Stomach (tissue), 9 donors: ENCODE data around the gene IFITM10. TPM values are rescaled to one million over a fixed set of nuclear protein-coding genes. Genes with fewer than 3 reads are reported as not detected.

ENCODE experiments used
- DNase-seq, 2 donors: peaks; one replicate each; pipeline versions ENCODE4 v3.0.0 to v3.0.0-alpha.2; 2013 to 2019
- H3K27ac ChIP-seq, 5 donors: fragments of 200-600 bp in 4 of 5; sonication (generic) in 4 of 5; one replicate each; pipeline ENCODE4 v1.5.1; 2013 to 2019; ENCODE audit warnings: mild to moderate bottlenecking in 1 of 5, moderate library complexity in 1 of 5
- H3K27me3 ChIP-seq, 3 donors: fragments of 200-600 bp; sonication (generic); one replicate each; pipeline ENCODE4 v1.5.1; 2017 to 2019; ENCODE audit warnings: mixed run types in 1 of 3
- H3K36me3 ChIP-seq, 4 donors: fragments of 200-600 bp; sonication (generic); 1 replicate in 3 of 4; 2 replicates in 1 of 4; pipeline ENCODE4 v1.5.1; 2016 to 2019
- H3K4me1 ChIP-seq, 4 donors: fragments of 200-600 bp; sonication (generic); one replicate each; pipeline ENCODE4 v1.5.1; 2016 to 2019
- H3K4me3 ChIP-seq, 4 donors: fragments of 200-600 bp; sonication (generic) in 3 of 4; one replicate each; pipeline ENCODE4 v1.5.1; 2016 to 2019; ENCODE audit warnings: mild to moderate bottlenecking in 1 of 4
- H3K9me3 ChIP-seq, 4 donors: fragments of 200-600 bp; sonication (generic); one replicate each; pipeline ENCODE4 v1.5.1; 2016 to 2019
- CTCF ChIP-seq, 7 experiments: fragments of 450-650 bp in 4 of 7; fragments of 200-600 bp in 3 of 7; sonication (generic) in 3 of 7; IDR thresholded peaks; one replicate each; pipeline ENCODE4 v1.5.1; 2016 to 2019; ENCODE audit warnings: antibody characterized with exemption in 7 of 7, control low read depth in 2 of 7, mild to moderate bottlenecking in 1 of 7
- EP300 ChIP-seq: sonication (generic); formaldehyde crosslinking; IDR thresholded peaks from one replicate; pipeline ENCODE4 v1.6.1; 2017; ENCODE audit warnings: antibody characterized with exemption
- POLR2A ChIP-seq, 4 donors: fragments of 450-650 bp; IDR thresholded peaks; one replicate each; pipeline ENCODE4 v1.6.1; 2016; ENCODE audit warnings: antibody characterized with exemption in 4 of 4, control low read depth in 2 of 4, mild to moderate bottlenecking in 1 of 4, moderate library complexity in 1 of 4
- POLR2AphosphoS5 ChIP-seq, 3 donors: sonication (generic); formaldehyde crosslinking; IDR thresholded peaks; one replicate each; pipeline ENCODE4 v1.6.1; 2016; ENCODE audit warnings: antibody characterized with exemption in 3 of 3
- WGBS, 5 donors: extraction: QIAGEN DNeasy Blood & Tissue Kit in 3 of 5; methylation state at CpG; one replicate each; pipeline versions ENCODE4 v1.1.5 to v1.1.7; 2013 to 2018; 5-methylcytosine and 5-hydroxymethylcytosine counted together
- intact Hi-C: fragments of 100-400 bp; cut with DNase I; formaldehyde crosslinking; loops from one replicate; pipeline ENCODE4 v1.15.1; 2023; ENCODE audit warnings: low total_unique reads
- polyA plus RNA-seq, 3 donors: library from polyadenylated mRNA; stranded (reverse); fragments of 200-250 nt; gene quantifications; one replicate each; pipeline ENCODE4 v1.2.3, GENCODE V29; 2013
- total RNA-seq, 5 donors: library from RNA; depleted of rRNA; stranded (reverse); fragments of >200 nt; gene quantifications; one replicate each; pipeline versions ENCODE4 v1.1.0 to v1.2.3, GENCODE V29; 2014 to 2016
- donor health status: healthy with polysubstance abuse.
- donor health status: Bipolar disorder and iron deficiency.
- donor health status: healthy.

Gene IFITM10
- total and polyA plus RNA-seq, 8 donors: 0.19 to 1.1 (median 0.84) TPM; not detected in 4

- peaks cover 0 to 21% (median 20%) of the 10 kb centered on the region in 4 donors for H3K9me3 ChIP-seq
- H3K36me3 ChIP-seq: no peaks in the 10 kb centered on the region
- no peaks in the 10 kb centered on the region for H3K4me1 ChIP-seq
- H3K4me3 ChIP-seq: no peak overlapping the region
- H3K27ac ChIP-seq: no peak overlapping the region
- TF ChIP-seq EP300 (no peak), CTCF (IDR thresholded peaks at IDR 0.05) (no peak), POLR2AphosphoS5 (IDR thresholded peaks at IDR 0.05) (no peak), POLR2A (IDR thresholded peaks at IDR 0.05) (no peak)
- no peak for DNase-seq
- peaks cover 0 to 62% (median 6%) of the 10 kb centered on the region in 3 donors for H3K27me3 ChIP-seq
- intact Hi-C loops: no loop called here
- 81 to 90% (median 85%) methylated on average over 8 of the region's 8 CpGs for WGBS, 5 donors
Observed at GRCh38 chr11:1740786-1741530, 9.4 kb downstream of the IFITM10 start.

- Histone ChIP-seq H3K4me3 (no peak overlapping the region), H3K27me3 (peaks cover 0 to 76% (median 10%) of the 10 kb centered on the region in 3 donors), H3K36me3 (no peaks in the 10 kb centered on the region), H3K4me1 (no peaks in the 10 kb centered on the region), H3K27ac (no peak overlapping the region), H3K9me3 (peaks cover 0 to 24% (median 21%) of the 10 kb centered on the region in 4 donors)
- intact Hi-C loops: no loop called here
- 69 to 75% (median 72%) methylated on average over 8 of the region's 8 CpGs for WGBS, 5 donors
- TF ChIP-seq POLR2AphosphoS5 (IDR thresholded peaks at IDR 0.05): no peak
- no peak for TF ChIP-seq EP300
- no peak for TF ChIP-seq CTCF (IDR thresholded peaks at IDR 0.05)
- TF ChIP-seq POLR2A (IDR thresholded peaks at IDR 0.05): no peak
- no peak for DNase-seq
Observed at GRCh38 chr11:1739576-1739975, 10.8 kb downstream of the IFITM10 start.

- Histone ChIP-seq H3K36me3 (no peaks in the 10 kb centered on the region), H3K27ac (no peak overlapping the region), H3K4me1 (no peaks in the 10 kb centered on the region), H3K9me3 (peaks cover 0 to 24% (median 21%) of the 10 kb centered on the region in 4 donors), H3K27me3 (peaks cover under 1 to 88% (median 19%) of the 10 kb centered on the region in 3 donors), H3K4me3 (no peak overlapping the region)
- 91 to 93% (median 91%) methylated on average over 10 of the region's 10 CpGs for WGBS, 5 donors
- no peak for TF ChIP-seq EP300
- TF ChIP-seq CTCF (IDR thresholded peaks at IDR 0.05): no peak
- TF ChIP-seq POLR2AphosphoS5 (IDR thresholded peaks at IDR 0.05): no peak
- TF ChIP-seq POLR2A (IDR thresholded peaks at IDR 0.05): no peak
- intact Hi-C loops: no loop called here
- no peak for DNase-seq
Observed at GRCh38 chr11:1738380-1738779, 12.0 kb downstream of the IFITM10 start.

GRCh38 chr11:1737080-1737757, 13.2 kb downstream of the IFITM10 start:
- H3K27me3 ChIP-seq: peaks cover 6 to 95% (median 26%) of the 10 kb centered on the region in 3 donors
- WGBS, 5 donors: 77 to 85% (median 80%) methylated on average over 6 of the region's 6 CpGs
- TF ChIP-seq CTCF (IDR thresholded peaks at IDR 0.05): no peak
- no peak for TF ChIP-seq POLR2A (IDR thresholded peaks at IDR 0.05)
- TF ChIP-seq EP300: no peak
- TF ChIP-seq POLR2AphosphoS5 (IDR thresholded peaks at IDR 0.05): no peak
- H3K36me3 ChIP-seq: no peaks in the 10 kb centered on the region
- H3K4me1 ChIP-seq: no peaks in the 10 kb centered on the region
- intact Hi-C loops: no loop called here
- DNase-seq: no peak
- H3K4me3 ChIP-seq: no peak overlapping the region
- H3K9me3 ChIP-seq: peaks cover 0 to 24% (median 21%) of the 10 kb centered on the region in 4 donors
- H3K27ac ChIP-seq: no peak overlapping the region
